ENCODE results near the gene DHX8. TPM values are rescaled to one million over a fixed set of nuclear protein-coding genes. Genes with fewer than 3 reads are reported as not detected.
"Not testable (repeated sequence)": the region's sequence is repeated elsewhere in the genome, so short reads cannot be mapped to it uniquely, and the experiment has no call there.

Gene DHX8
- total and polyA plus RNA-seq, 2 donors (not counting 1 experiment from before 2014, with no cell fraction given) = 31.2 to 42.3 TPM

DNA sequence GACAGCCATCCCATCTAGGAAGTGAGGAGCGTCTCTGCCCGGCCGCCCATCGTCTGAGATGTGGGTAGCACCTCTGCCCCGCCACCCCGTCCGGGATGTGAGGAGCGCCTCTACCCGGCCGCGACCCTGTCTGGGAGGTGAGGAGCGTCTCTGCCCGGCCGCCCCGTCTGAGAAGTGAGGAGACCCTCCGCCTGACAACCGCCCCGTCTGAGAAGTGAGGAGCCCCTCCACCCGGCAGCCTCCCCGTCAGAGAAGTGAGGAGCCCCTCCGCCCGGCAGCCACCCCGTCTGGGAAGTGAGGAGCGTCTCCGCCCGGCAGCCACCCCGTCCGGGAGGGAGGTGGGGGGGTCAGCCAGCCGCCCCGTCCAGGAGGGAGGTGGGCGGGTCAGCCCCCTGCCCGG is 32.0 kb upstream of the DHX8 start:
- not testable (repeated sequence) for H2AFZ ChIP-seq (ENCODE audit: low read length); H3K9me3 ChIP-seq (ENCODE audit: control insufficient read depth, insufficient read depth, low read depth, low read length); H3K4me3 ChIP-seq (replicated peaks in 1 of 4; ENCODE audit: control extremely low read depth in 1 of 4, insufficient read depth in 1 of 4, low read depth in 3 of 4, low read length in 4 of 4); DNase-seq (ENCODE audit: low read depth in 2 of 2); H3K79me2 ChIP-seq (ENCODE audit: control insufficient read depth, insufficient read depth, low read length); H3K27ac ChIP-seq (ENCODE audit: insufficient read depth, low read length); H3K9ac ChIP-seq (ENCODE audit: insufficient read depth, low read length); H3K4me2 ChIP-seq (ENCODE audit: extremely low read depth, insufficient read depth, low read length); H3K27me3 ChIP-seq (ENCODE audit: control insufficient read depth, insufficient read depth, low read length); H4K20me1 ChIP-seq (ENCODE audit: control insufficient read depth, extremely low read depth, insufficient read depth, low read length); H3K4me1 ChIP-seq (ENCODE audit: control insufficient read depth, extremely low read depth, insufficient read depth, low read length); H3K36me3 ChIP-seq (ENCODE audit: control insufficient read depth, insufficient read depth, low read length)

DNA sequence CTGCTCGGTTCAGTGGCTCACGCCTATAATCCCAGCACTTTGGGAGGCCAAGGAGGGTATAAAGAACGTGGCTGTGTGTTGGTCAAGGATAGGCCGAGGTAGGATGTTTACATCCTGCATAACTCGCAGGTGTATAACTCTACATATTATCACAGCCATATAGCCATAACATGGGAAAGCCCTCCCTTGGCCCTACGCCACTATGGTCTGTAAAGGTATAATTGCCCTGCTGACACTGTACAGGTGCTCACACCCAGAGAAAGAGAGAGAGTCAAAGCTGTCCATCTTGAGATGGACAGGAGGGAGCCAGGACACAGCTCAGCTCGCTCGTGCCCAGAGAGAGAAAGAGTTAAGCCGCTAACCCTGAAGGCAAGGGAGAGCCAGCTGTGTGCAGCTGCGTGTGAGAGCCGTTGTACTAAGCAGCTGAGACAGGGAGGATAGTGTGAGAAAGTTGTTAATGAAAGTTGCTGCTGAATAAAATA is 30.4 kb upstream of the DHX8 start:
- H3K27ac ChIP-seq (ENCODE audit: insufficient read depth, low read length) = no peak overlapping the region
- TF ChIP-seq EZH2 (IDR thresholded peaks at IDR 0.05; ENCODE audit: low read length, missing control alignments) = no peak
- TF ChIP-seq, protein P1, sequence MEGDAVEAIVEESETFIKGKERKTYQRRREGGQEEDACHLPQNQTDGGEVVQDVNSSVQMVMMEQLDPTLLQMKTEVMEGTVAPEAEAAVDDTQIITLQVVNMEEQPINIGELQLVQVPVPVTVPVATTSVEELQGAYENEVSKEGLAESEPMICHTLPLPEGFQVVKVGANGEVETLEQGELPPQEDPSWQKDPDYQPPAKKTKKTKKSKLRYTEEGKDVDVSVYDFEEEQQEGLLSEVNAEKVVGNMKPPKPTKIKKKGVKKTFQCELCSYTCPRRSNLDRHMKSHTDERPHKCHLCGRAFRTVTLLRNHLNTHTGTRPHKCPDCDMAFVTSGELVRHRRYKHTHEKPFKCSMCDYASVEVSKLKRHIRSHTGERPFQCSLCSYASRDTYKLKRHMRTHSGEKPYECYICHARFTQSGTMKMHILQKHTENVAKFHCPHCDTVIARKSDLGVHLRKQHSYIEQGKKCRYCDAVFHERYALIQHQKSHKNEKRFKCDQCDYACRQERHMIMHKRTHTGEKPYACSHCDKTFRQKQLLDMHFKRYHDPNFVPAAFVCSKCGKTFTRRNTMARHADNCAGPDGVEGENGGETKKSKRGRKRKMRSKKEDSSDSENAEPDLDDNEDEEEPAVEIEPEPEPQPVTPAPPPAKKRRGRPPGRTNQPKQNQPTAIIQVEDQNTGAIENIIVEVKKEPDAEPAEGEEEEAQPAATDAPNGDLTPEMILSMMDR (conservative IDR thresholded peaks at IDR 0.05 in 1 of 2, IDR thresholded peaks at IDR 0.05 in 1 of 2; ENCODE audit: low read depth in 1 of 2, low read length in 2 of 2) = no peak
- no peak overlapping the region for H3K4me3 ChIP-seq (replicated peaks in 1 of 4; ENCODE audit: control extremely low read depth in 1 of 4, insufficient read depth in 1 of 4, low read depth in 3 of 4, low read length in 4 of 4)
- H3K36me3 ChIP-seq (ENCODE audit: control insufficient read depth, insufficient read depth, low read length) = no peaks in the 10 kb centered on the region
- H3K79me2 ChIP-seq (ENCODE audit: control insufficient read depth, insufficient read depth, low read length) = no peaks in the 10 kb centered on the region
- H3K9ac ChIP-seq (ENCODE audit: insufficient read depth, low read length) = no peak overlapping the region
- no peaks in the 10 kb centered on the region for H3K27me3 ChIP-seq (ENCODE audit: control insufficient read depth, insufficient read depth, low read length)
- no peaks in the 10 kb centered on the region for H4K20me1 ChIP-seq (ENCODE audit: control insufficient read depth, extremely low read depth, insufficient read depth, low read length)
- no peak overlapping the region for H2AFZ ChIP-seq (ENCODE audit: low read length)
- H3K4me1 ChIP-seq (ENCODE audit: control insufficient read depth, extremely low read depth, insufficient read depth, low read length) = peaks cover 7% of the 10 kb centered on the region
- no peak overlapping the region for H3K4me2 ChIP-seq (ENCODE audit: extremely low read depth, insufficient read depth, low read length)
- DNase-seq (ENCODE audit: low read depth in 2 of 2) = peak in 1 of 2 donors; percentile 43
- no peaks in the 10 kb centered on the region for H3K9me3 ChIP-seq (ENCODE audit: control insufficient read depth, insufficient read depth, low read depth, low read length)

DNA sequence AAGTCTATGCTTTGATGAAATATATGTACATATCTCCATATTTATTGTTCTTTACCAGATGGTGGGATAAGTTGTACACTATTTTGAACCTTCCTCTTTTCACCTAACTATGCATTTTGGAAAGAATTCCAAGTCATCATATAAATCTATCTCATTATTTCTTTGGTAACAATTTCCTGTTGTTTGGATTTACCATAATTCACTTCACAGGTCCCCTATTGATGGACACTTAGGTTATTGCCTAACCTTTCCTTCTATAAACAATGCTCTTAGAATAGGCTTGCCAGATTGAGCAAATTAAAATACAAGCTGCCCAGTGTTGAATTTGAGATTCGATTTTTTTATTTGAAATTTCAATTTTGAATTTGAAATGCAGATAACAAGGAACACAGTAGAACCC is 28.9 kb upstream of the DHX8 start:
- TF ChIP-seq, protein P1 (conservative IDR thresholded peaks at IDR 0.05 in 1 of 2, IDR thresholded peaks at IDR 0.05 in 1 of 2; ENCODE audit: low read depth in 1 of 2, low read length in 2 of 2) = no peak
- TF ChIP-seq EZH2 (IDR thresholded peaks at IDR 0.05; ENCODE audit: low read length, missing control alignments) = no peak
- no peak overlapping the region for H3K9ac ChIP-seq (ENCODE audit: insufficient read depth, low read length)
- H3K4me1 ChIP-seq (ENCODE audit: control insufficient read depth, extremely low read depth, insufficient read depth, low read length) = peaks cover 7% of the 10 kb centered on the region
- no peak overlapping the region for H2AFZ ChIP-seq (ENCODE audit: low read length)
- no peaks in the 10 kb centered on the region for H3K9me3 ChIP-seq (ENCODE audit: control insufficient read depth, insufficient read depth, low read depth, low read length)
- H3K27ac ChIP-seq (ENCODE audit: insufficient read depth, low read length) = no peak overlapping the region
- no peaks in the 10 kb centered on the region for H3K27me3 ChIP-seq (ENCODE audit: control insufficient read depth, insufficient read depth, low read length)
- no peak overlapping the region for H3K4me3 ChIP-seq (replicated peaks in 1 of 4; ENCODE audit: control extremely low read depth in 1 of 4, insufficient read depth in 1 of 4, low read depth in 3 of 4, low read length in 4 of 4)
- H4K20me1 ChIP-seq (ENCODE audit: control insufficient read depth, extremely low read depth, insufficient read depth, low read length) = no peaks in the 10 kb centered on the region
- H3K79me2 ChIP-seq (ENCODE audit: control insufficient read depth, insufficient read depth, low read length) = no peaks in the 10 kb centered on the region
- H3K36me3 ChIP-seq (ENCODE audit: control insufficient read depth, insufficient read depth, low read length) = no peaks in the 10 kb centered on the region
- DNase-seq (ENCODE audit: low read depth in 2 of 2) = no peak
- no peak overlapping the region for H3K4me2 ChIP-seq (ENCODE audit: extremely low read depth, insufficient read depth, low read length)
